GM21423 (cell line): ENCODE measurements around the gene PRICKLE4.

Experiments used
- ATAC-seq: cut with Tn5 transposase; IDR thresholded peaks from one replicate; pipeline ENCODE4 v1.9.1; 2021; ENCODE audit warnings: mild to moderate bottlenecking, moderate library complexity; ENCODE audit not compliant: unreplicated experiment

Gene PRICKLE4

DNA sequence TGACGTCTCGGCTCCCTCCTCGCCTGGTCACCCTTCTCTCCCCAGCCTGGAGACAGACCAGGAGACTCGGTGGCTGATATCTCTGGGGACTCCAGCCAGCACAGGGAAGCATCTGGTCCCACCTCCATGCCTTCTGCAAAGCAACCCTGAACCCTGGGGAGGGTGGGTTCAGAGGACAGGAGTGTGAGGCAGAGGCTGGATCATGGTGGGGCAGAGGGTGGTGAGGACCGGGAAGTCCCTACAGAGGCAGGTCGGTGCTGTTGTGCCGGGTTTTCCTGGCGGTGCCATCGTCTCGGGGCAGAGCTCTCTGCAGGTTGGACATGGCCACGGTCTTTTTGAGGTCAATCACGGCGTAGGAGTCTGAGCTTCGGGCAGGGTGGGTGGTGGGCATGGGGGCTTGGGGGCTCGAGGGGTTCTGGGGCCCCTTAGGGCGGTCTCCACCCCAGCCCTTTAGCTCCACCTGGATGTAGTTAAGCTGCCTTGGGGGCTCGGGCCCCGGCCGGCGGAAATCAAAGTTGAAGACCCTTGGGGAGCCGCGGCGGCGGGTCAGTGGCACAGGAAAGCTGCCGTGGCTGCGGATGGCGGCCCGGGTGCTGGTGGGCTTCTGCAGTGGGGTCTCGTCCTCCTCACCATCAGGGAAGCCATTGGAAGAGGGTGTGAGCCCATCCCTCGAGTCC, 10.1 kb upstream of the PRICKLE4 start:
- no peak for ATAC-seq

- no peak for ATAC-seq
Observed at GRCh38 chr6:41771058-41771983, 9.3 kb upstream of the PRICKLE4 start.

- ATAC-seq: no peak
Observed at GRCh38 chr6:41774841-41775240, 5.7 kb upstream of the PRICKLE4 start.

GRCh38 chr6:41775293-41775882, 5.2 kb upstream of the PRICKLE4 start:
- no peak for ATAC-seq

GRCh38 chr6:41777551-41778285, 2.9 kb upstream of the PRICKLE4 start:
- no peak for ATAC-seq

- ATAC-seq: no peak
Observed at GRCh38 chr6:41778895-41779294, 1.7 kb upstream of the PRICKLE4 start.

DNA sequence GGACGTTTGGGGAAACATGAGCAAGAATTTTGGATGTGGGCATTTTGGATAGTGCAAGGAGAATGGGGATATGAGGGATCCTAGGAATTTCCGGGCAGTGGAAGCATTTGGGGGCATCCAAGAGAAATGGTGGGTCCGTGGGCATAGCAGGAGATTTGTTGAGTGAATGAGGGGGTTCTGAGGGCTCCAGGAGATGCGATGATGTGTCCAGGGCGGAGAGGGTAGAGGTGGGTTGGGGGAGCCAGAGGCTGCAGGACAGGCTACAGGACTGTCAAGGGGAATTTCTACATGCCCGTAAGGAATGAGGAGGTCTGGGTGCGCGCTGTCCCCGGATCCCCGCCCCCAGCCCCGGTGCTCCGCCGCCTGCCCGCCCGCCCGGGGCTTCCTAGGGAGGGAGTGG, 1.2 kb upstream of the PRICKLE4 start:
- no peak for ATAC-seq

- peak; percentile 92 for ATAC-seq
Observed at GRCh38 chr6:41779788-41780550, 613 bp upstream of the PRICKLE4 start, which contains the start of gene FRS3. Gene FRS3, minus strand, starts transcription at chr6:41779900. Its CDS starts 2,913 bp downstream, at chr6:41776987.

GRCh38 chr6:41781366-41781730, 766 bp downstream of the PRICKLE4 start:
- ATAC-seq: no peak

- ATAC-seq: no peak
Observed at GRCh38 chr6:41783106-41783780, 2.7 kb downstream of the PRICKLE4 start.

- ATAC-seq: no peak
Observed at GRCh38 chr6:41784581-41785171, 4.1 kb downstream of the PRICKLE4 start.

- ATAC-seq: no peak
Observed at GRCh38 chr6:41785254-41785653, 4.7 kb downstream of the PRICKLE4 start.

DNA sequence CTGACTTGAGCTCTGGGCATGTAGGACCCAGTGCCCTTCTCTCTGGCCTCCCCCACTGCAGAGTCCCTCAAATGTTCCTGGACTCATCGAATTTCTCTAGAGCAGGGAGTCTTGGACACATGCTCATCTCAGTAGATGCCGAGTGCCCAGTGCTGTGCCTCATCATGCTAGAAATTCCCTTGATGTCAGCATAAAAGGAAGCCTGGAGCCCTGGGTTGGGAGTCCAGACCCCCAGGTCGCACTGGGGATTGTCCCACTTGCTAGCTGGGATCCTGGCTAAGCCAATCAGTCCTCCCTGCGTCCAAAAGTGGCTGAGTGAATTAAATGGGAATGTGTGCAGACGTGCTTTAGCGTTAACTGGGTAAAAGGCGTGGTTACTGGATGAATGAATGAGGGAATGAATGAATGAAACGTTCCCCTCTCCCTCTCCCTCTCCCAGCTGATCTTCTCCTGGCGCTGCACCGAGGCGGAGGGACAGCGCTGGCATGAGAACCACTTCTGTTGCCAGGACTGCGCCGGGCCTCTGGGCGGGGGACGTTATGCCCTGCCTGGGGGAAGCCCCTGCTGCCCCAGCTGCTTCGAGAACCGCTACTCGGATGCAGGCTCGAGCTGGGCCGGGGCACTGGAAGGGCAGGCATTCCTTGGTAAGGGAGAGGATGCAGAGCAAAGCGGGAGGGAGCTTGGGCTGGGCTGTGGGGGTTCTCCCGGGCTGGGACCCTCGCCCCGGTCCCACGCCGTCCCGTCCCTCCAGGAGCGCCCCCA, 5.3 kb downstream of the PRICKLE4 start:
- no peak for ATAC-seq

GRCh38 chr6:41786451-41787218, 6.1 kb downstream of the PRICKLE4 start:
- peak; percentile 52 for ATAC-seq

DNA sequence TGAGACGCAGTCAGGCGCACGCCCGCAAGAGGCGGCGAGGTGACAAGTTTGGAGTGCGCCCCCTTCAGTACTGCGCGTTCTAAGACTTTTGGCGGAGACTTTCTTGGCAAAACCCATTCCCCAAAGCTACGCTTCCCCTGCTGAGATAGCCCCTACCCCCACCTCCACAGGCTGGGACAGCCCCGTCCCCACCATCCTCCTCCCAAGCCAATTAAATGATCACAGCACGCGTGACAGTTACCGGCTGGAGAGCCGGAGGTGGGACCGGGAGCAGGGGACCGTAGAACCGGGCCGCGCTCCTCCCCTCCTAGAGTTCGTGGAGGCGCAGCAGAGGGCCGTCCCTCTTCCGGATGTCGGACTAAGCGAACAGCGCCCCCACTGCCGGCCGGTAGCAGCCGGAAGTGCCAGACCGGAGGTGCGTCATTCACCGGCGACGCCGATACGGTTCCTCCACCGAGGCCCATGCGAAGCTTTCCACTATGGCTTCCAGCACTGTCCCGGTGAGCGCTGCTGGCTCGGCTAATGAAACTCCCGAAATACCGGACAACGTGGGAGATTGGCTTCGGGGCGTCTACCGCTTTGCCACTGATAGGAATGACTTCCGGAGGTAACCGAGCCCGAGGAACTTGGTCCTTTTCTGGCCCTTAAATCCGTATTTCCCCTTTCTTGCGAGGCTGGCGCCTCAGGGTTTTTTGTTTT, 6.8 kb downstream of the PRICKLE4 start, which contains the start of gene TOMM6:
Gene TOMM6, plus strand, starts transcription at position 476 of the 699 bp plus-strand sequence. Its CDS starts 4 bp downstream, at position 480.
- ATAC-seq: peak; percentile 78

DNA sequence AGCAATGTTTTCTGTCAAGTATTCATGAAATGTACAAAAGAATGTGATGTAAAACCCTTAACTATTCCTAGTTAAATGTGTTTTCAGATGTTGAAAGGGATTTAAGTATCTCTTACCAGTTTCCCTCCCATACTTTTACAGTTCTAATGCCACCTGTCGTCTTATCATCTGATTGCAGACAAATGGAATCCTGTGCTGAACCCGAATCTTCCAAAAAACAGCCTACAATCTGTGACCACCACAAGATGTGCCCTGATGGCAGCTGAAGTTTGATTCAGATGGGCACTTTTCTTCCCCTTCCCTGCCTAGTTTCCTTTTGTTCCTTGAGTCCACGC, 8.8 kb downstream of the PRICKLE4 start:
- no peak for ATAC-seq

DNA sequence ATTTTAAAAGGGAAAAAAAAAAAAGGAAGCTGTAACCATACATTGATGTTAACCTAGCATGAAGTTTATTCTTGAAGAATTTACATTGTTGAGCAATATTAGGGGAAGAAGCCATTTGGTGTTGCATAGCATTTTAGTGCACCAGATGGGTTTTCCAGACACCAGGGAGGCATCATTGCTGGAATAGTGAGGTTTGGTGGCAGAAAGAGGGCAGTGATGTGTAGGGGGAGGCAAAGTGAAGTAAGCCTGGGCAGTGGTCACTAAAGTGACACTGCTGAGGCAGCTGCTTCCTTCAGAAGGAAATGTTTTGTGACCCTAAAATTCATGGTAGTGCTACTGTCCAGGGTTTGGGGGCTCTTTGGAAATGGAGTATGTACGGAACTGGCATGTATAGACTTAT, 9.5 kb downstream of the PRICKLE4 start:
- no peak for ATAC-seq
